ENCODE results near the gene SPHKAP. TPM values are rescaled to one million over a fixed set of nuclear protein-coding genes. Genes with fewer than 3 reads are reported as not detected.
"Not testable (repeated sequence)": the region's sequence is repeated elsewhere in the genome, so short reads cannot be mapped to it uniquely, and the experiment has no call there.

Gene SPHKAP
- total RNA-seq, 2 donors from 2014 or later = 0.08 to 0.10 TPM

DNA sequence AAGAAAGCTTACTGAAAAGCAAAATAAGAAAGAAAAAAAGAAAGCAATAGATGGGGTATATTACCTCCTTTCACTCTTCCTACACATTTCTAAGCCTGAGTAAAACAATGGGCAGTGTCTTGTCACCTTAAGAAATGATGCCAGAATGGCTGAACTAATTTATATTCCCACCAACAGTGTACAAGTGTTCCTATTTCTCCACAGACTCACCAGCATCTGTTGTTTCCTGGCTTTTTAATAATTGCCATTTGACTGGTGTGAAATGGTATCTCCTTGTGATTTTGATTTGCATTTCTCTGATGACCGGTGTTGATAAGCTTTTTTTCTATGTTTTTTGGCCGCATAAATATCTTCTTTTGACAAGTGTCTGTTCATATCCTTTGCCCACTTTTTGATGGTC lies 98.4 kb downstream of the SPHKAP start:
- Histone ChIP-seq H3K9me3 (no peaks in the 10 kb centered on the region), H3K4me3 (no peak overlapping the region), H3K36me3 (no peaks in the 10 kb centered on the region), H3K4me1 (no peaks in the 10 kb centered on the region), H3K27me3 (no peaks in the 10 kb centered on the region), H3K27ac (no peak overlapping the region), H3K9ac (ENCODE audit: low read depth in 2 of 2, low read length in 2 of 2) (no peak overlapping the region)
- DNase-seq = no peak
- intact Hi-C loops (cut with DNase I) = no loop called here
- TF ChIP-seq, protein P1, sequence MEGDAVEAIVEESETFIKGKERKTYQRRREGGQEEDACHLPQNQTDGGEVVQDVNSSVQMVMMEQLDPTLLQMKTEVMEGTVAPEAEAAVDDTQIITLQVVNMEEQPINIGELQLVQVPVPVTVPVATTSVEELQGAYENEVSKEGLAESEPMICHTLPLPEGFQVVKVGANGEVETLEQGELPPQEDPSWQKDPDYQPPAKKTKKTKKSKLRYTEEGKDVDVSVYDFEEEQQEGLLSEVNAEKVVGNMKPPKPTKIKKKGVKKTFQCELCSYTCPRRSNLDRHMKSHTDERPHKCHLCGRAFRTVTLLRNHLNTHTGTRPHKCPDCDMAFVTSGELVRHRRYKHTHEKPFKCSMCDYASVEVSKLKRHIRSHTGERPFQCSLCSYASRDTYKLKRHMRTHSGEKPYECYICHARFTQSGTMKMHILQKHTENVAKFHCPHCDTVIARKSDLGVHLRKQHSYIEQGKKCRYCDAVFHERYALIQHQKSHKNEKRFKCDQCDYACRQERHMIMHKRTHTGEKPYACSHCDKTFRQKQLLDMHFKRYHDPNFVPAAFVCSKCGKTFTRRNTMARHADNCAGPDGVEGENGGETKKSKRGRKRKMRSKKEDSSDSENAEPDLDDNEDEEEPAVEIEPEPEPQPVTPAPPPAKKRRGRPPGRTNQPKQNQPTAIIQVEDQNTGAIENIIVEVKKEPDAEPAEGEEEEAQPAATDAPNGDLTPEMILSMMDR (IDR thresholded peaks at IDR 0.05) = no peak

DNA sequence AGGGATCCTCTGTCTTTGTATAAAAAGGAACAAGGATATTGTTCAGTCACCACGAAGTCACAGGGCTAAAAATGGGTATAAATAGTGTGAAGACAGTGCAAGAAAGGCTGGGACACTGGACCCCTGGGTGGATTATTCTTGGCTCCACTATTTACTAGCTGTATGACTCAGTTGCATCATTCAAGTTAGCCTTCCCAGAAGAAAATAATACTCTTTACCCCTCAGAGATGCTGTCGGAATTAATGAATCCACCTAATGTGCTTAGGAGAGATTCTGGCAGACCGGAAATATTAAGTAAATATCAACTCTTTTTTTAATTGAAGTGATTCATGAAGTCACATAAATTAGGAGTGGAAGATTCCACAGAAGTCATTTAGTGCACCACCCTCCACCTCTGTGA lies 98.9 kb downstream of the SPHKAP start:
- DNase-seq = no peak
- intact Hi-C loops (cut with DNase I) = no loop called here
- H3K36me3 ChIP-seq = no peaks in the 10 kb centered on the region
- no peaks in the 10 kb centered on the region for H3K9me3 ChIP-seq
- TF ChIP-seq, protein P1 (IDR thresholded peaks at IDR 0.05) = no peak
- H3K4me3 ChIP-seq = no peak overlapping the region
- no peaks in the 10 kb centered on the region for H3K4me1 ChIP-seq
- no peaks in the 10 kb centered on the region for H3K27me3 ChIP-seq
- H3K27ac ChIP-seq = no peak overlapping the region
- no peak overlapping the region for H3K9ac ChIP-seq (ENCODE audit: low read depth in 2 of 2, low read length in 2 of 2)

DNA sequence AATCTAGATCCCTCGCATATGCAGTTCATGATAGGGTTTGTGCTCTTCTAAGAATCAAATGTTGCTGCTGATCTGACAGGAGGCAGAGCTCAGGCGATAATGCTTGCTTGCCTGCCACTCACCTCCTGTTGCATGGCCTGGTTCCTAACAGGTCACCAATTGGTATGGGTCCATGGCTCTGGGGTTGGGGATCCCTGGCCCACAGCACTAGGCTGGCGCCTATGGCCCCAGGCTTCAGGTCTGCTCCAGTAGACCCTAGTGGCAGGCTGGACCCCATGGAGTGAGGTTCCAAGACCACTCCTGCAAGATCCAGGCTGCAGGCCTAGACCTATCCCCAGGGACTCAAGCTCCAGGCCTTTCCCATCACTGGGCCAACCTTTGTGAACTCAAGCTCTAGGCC lies 102.3 kb downstream of the SPHKAP start:
- Histone ChIP-seq H3K4me3 (no peak overlapping the region), H3K9me3 (no peaks in the 10 kb centered on the region), H3K9ac (ENCODE audit: low read depth in 2 of 2, low read length in 2 of 2) (no peak overlapping the region), H3K27ac (no peak overlapping the region), H3K36me3 (no peaks in the 10 kb centered on the region), H3K27me3 (no peaks in the 10 kb centered on the region), H3K4me1 (no peaks in the 10 kb centered on the region)
- intact Hi-C loops (cut with DNase I) = no loop called here
- TF ChIP-seq, protein P1 (IDR thresholded peaks at IDR 0.05) = no peak
- DNase-seq = no peak

DNA sequence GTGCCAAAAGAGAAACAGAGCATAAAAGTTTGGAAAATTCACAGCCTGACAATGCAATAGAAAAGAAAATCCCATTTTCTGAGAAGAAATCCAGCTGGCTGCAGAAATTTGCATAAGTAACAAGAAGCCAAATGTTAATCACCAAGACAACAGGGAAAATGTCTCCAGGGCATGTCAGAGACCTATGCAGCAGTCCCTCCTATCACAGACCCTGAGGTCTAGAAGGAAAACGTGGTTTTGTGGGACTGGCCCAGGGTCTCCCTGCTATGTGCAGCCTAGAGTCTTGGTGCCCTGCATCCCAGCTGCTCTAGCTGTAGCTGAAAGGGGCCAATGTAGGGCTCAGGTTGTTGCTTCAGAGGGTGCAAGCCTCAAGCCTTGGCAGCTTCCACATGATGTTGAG lies 104.8 kb downstream of the SPHKAP start:
- H3K36me3 ChIP-seq; H3K27me3 ChIP-seq; intact Hi-C loops (cut with DNase I); DNase-seq; H3K9ac ChIP-seq (ENCODE audit: low read depth in 2 of 2, low read length in 2 of 2); H3K4me1 ChIP-seq; H3K27ac ChIP-seq; H3K9me3 ChIP-seq; H3K4me3 ChIP-seq: not testable (repeated sequence)

DNA sequence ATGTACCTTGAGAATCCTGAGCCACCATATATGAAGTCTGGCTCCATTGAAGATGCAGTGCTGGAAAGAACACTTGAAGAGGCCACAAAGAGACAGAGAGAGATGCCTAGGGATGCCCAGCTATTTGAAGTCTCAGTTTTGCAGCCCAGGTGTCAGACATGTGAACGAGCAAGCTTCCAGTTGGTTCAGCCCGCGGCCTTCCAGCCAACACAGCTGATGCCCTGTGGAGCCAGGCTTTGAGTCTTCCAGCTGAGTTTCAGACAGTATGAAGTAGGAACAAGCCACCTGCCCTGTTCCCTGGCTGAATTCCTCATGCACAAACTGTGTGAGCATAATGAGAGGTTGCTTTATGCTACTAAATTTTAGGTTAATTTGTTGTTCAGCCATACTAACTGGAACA lies 108.8 kb downstream of the SPHKAP start:
- no peak overlapping the region for H3K27ac ChIP-seq
- H3K36me3 ChIP-seq = no peaks in the 10 kb centered on the region
- no peak overlapping the region for H3K4me3 ChIP-seq
- H3K9ac ChIP-seq (ENCODE audit: low read depth in 2 of 2, low read length in 2 of 2) = no peak overlapping the region
- TF ChIP-seq, protein P1 (IDR thresholded peaks at IDR 0.05) = no peak
- no peaks in the 10 kb centered on the region for H3K9me3 ChIP-seq
- no peaks in the 10 kb centered on the region for H3K27me3 ChIP-seq
- no peaks in the 10 kb centered on the region for H3K4me1 ChIP-seq
- intact Hi-C loops (cut with DNase I) = no loop called here
- no peak for DNase-seq

DNA sequence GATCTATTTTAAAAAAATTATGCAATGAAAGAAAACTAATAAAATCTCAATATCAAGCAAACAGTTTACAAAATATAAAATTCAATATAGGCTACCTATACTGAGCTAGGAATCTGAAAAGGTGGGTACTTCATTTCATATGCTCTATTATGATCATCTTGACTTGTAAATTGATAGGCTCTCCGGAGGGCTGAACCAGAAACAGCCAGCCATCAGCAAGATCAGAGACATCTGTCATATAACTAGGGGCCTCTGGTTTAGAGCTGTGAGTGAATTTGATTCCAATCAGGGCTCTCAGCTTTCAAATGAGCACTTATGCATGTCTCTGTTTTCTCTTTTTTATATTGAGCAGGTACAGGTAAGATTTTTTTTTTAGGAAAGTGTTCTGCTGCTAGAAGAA lies 114.2 kb downstream of the SPHKAP start:
- H3K27ac ChIP-seq = no peak overlapping the region
- DNase-seq = no peak

More for the DNA sequence above, 114.2 kb downstream of the SPHKAP start:
- intact Hi-C loops (cut with DNase I) = no loop called here
- TF ChIP-seq, protein P1 (IDR thresholded peaks at IDR 0.05) = no peak
- Histone ChIP-seq H3K36me3 (no peaks in the 10 kb centered on the region), H3K4me3 (no peak overlapping the region), H3K9ac (ENCODE audit: low read depth in 2 of 2, low read length in 2 of 2) (no peak overlapping the region), H3K4me1 (no peaks in the 10 kb centered on the region), H3K27me3 (no peaks in the 10 kb centered on the region), H3K9me3 (no peaks in the 10 kb centered on the region)

All from colonic mucosa (tissue), 4 donors.